ENCODE results near the gene RAB38. TPM values are rescaled to one million over a fixed set of nuclear protein-coding genes. Genes with fewer than 3 reads are reported as not detected.

The RAB38 gene
- total RNA-seq, 2 experiments from 2014 or later: 0.28 to 0.44 TPM

DNA sequence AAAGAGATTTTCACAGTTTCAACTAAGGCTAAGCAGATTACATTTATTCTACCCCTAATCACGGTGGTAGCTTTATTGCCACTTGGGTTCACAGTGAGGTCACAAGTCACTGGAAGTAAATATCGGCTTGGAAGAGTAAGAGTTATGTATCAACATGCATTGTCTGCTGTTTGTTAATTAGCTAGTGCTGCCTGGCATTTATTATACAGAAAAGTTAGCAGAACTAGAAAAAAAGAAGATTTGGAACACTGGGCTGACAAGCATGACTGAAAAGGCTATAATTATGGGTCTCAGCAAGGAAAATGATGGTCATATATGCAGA lies 13.7 kb upstream of the RAB38 start:
- Mint-ChIP-seq H3K4me3 (no peak overlapping the region), H3K36me3 (ENCODE audit: low read depth) (no peaks in the 10 kb centered on the region), H3K27ac (no peak overlapping the region), H3K27me3 (no peaks in the 10 kb centered on the region), H3K9me3 (peaks cover 7% of the 10 kb centered on the region), H3K4me1 (ENCODE audit: low read depth) (no peaks in the 10 kb centered on the region)
- POLR2A ChIA-PET: no interaction called here
- CTCF ChIA-PET: no interaction called here
- no peak for ATAC-seq (ENCODE audit: poor library complexity)
- Histone ChIP-seq H3K4me1 (ENCODE audit: insufficient read depth, low read length) (no peaks in the 10 kb centered on the region), H3K27ac (ENCODE audit: low read depth in 1 of 2, low read length in 2 of 2) (no peak overlapping the region), H3K27me3 (ENCODE audit: control insufficient read depth in 1 of 2, insufficient read depth in 2 of 2, low read length in 2 of 2) (no peaks in the 10 kb centered on the region), H3K4me3 (ENCODE audit: low read length) (no peak overlapping the region), H3K9me3 (ENCODE audit: control insufficient read depth in 1 of 2, insufficient read depth in 1 of 2, low read length in 2 of 2) (peaks cover 0 to 5% of the 10 kb centered on the region in 2 experiments), H3K36me3 (ENCODE audit: insufficient read depth, low read length) (no peaks in the 10 kb centered on the region)
- intact Hi-C loops (cut with DNase I, micrococcal nuclease): no loop called here
- no peak for TF ChIP-seq CTCF (IDR thresholded peaks at IDR 0.05)
- DNase-seq: no peak

GRCh38 chr11:88188251-88188931 lies 13.1 kb upstream of the RAB38 start:
- Histone ChIP-seq H3K9me3 (ENCODE audit: control insufficient read depth in 1 of 2, insufficient read depth in 1 of 2, low read length in 2 of 2) (peaks cover 0 to 5% of the 10 kb centered on the region in 2 experiments), H3K4me1 (ENCODE audit: insufficient read depth, low read length) (no peaks in the 10 kb centered on the region), H3K27me3 (ENCODE audit: control insufficient read depth in 1 of 2, insufficient read depth in 2 of 2, low read length in 2 of 2) (no peaks in the 10 kb centered on the region), H3K4me3 (ENCODE audit: low read length) (no peak overlapping the region), H3K27ac (ENCODE audit: low read depth in 1 of 2, low read length in 2 of 2) (no peak overlapping the region), H3K36me3 (ENCODE audit: insufficient read depth, low read length) (no peaks in the 10 kb centered on the region)
- Mint-ChIP-seq H3K4me1 (ENCODE audit: low read depth) (no peaks in the 10 kb centered on the region), H3K36me3 (ENCODE audit: low read depth) (no peaks in the 10 kb centered on the region), H3K9me3 (peaks cover 7% of the 10 kb centered on the region), H3K27me3 (no peaks in the 10 kb centered on the region), H3K27ac (no peak overlapping the region), H3K4me3 (no peak overlapping the region)
- POLR2A ChIA-PET: no interaction called here
- ATAC-seq (ENCODE audit: poor library complexity) (no peak), DNase-seq (no peak)
- no peak for TF ChIP-seq CTCF (IDR thresholded peaks at IDR 0.05)
- CTCF ChIA-PET: no interaction called here
- intact Hi-C loops (cut with DNase I, micrococcal nuclease): no loop called here

DNA sequence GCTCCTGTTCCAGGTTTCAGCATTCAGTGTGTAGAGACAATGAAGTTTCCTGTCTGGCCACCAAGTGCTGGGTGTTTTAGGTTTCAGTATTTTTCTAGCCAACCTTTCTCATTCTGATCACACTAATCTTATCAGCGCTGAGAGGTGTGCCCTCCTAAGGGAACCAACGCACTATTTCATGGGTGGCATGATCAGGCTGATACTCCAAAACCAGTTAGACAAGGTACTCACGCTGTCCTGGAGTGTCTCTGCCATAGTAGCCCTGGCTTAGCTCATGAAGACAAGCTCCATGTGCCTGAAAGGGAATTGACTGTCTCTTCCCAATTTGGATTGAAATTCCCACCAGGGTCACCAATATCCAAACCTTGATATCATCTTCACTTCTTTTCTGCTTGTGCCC lies 8.0 kb upstream of the RAB38 start:
- no peak overlapping the region for H3K4me3 Mint-ChIP-seq
- TF ChIP-seq CTCF (IDR thresholded peaks at IDR 0.05): no peak
- ATAC-seq (ENCODE audit: poor library complexity): no peak
- peaks cover 7% of the 10 kb centered on the region for H3K9me3 Mint-ChIP-seq
- no peak overlapping the region for H3K27ac Mint-ChIP-seq
- H3K27me3 ChIP-seq (ENCODE audit: control insufficient read depth in 1 of 2, insufficient read depth in 2 of 2, low read length in 2 of 2): no peaks in the 10 kb centered on the region
- ChIA-PET CTCF (no interaction called here), POLR2A (no interaction called here)
- H3K36me3 Mint-ChIP-seq (ENCODE audit: low read depth): no peaks in the 10 kb centered on the region
- H3K9me3 ChIP-seq (ENCODE audit: control insufficient read depth in 1 of 2, insufficient read depth in 1 of 2, low read length in 2 of 2): peaks cover 0 to 5% of the 10 kb centered on the region in 2 experiments
- no peaks in the 10 kb centered on the region for H3K36me3 ChIP-seq (ENCODE audit: insufficient read depth, low read length)
- no peaks in the 10 kb centered on the region for H3K4me1 ChIP-seq (ENCODE audit: insufficient read depth, low read length)
- intact Hi-C loops (cut with DNase I, micrococcal nuclease): no loop called here
- H3K4me3 ChIP-seq (ENCODE audit: low read length): no peak overlapping the region
- H3K27ac ChIP-seq (ENCODE audit: low read depth in 1 of 2, low read length in 2 of 2): no peak overlapping the region
- H3K27me3 Mint-ChIP-seq: no peaks in the 10 kb centered on the region
- DNase-seq: no peak
- H3K4me1 Mint-ChIP-seq (ENCODE audit: low read depth): no peaks in the 10 kb centered on the region
